Measurements from ENCODE around the gene CBR1.
A peak's percentile ranks its signal among the peaks of the same experiment; 100 is the strongest.
"Not testable (repeated sequence)": the region's sequence is repeated elsewhere in the genome, so short reads cannot be mapped to it uniquely, and the experiment has no call there.

The CBR1 gene

GRCh38 chr21:36048357-36048756 lies 21.5 kb upstream of the CBR1 start:
- DNase-seq (ENCODE audit: low read depth in 1 of 2, low spot score in 1 of 2), result no peak

GRCh38 chr21:36052860-36053714 lies 16.7 kb upstream of the CBR1 start:
- no peak for DNase-seq (ENCODE audit: low read depth in 1 of 2, low spot score in 1 of 2)

- no peak for DNase-seq (ENCODE audit: low read depth in 1 of 2, low spot score in 1 of 2)
Observed at GRCh38 chr21:36053715-36054062, 16.1 kb upstream of the CBR1 start.

GRCh38 chr21:36055551-36055950 lies 14.3 kb upstream of the CBR1 start:
- no peak for DNase-seq (ENCODE audit: low read depth in 1 of 2, low spot score in 1 of 2)

GRCh38 chr21:36059823-36060158 lies 10.0 kb upstream of the CBR1 start:
- DNase-seq (ENCODE audit: low read depth in 1 of 2, low spot score in 1 of 2), result peak in 1 of 2 donors; percentile 7

- DNase-seq (ENCODE audit: low read depth in 1 of 2, low spot score in 1 of 2), result peak; percentile 93 to 95
Observed at GRCh38 chr21:36060159-36060921, 9.5 kb upstream of the CBR1 start, which contains the start of gene SETD4. TSS of gene SETD4 (minus strand) at chr21:36060526. CDS start at chr21:36058888, 1,638 bp downstream.

- no peak for DNase-seq (ENCODE audit: low read depth in 1 of 2, low spot score in 1 of 2)
Observed at GRCh38 chr21:36061445-36061844, 8.4 kb upstream of the CBR1 start.

- DNase-seq (ENCODE audit: low read depth in 1 of 2, low spot score in 1 of 2), result no peak
Observed at GRCh38 chr21:36063375-36064084, 6.3 kb upstream of the CBR1 start.

GRCh38 chr21:36064085-36064460 lies 5.8 kb upstream of the CBR1 start:
- no peak for DNase-seq (ENCODE audit: low read depth in 1 of 2, low spot score in 1 of 2)

GRCh38 chr21:36065497-36066036 lies 4.3 kb upstream of the CBR1 start:
- peak in 1 of 2 donors; percentile 12 for DNase-seq (ENCODE audit: low read depth in 1 of 2, low spot score in 1 of 2)

- no peak for DNase-seq (ENCODE audit: low read depth in 1 of 2, low spot score in 1 of 2)
Observed at GRCh38 chr21:36068748-36069398, 951 bp upstream of the CBR1 start.

GRCh38 chr21:36070999-36071398 lies 1.2 kb downstream of the CBR1 start:
- DNase-seq (ENCODE audit: low read depth in 1 of 2, low spot score in 1 of 2), result no peak

- no peak for DNase-seq (ENCODE audit: low read depth in 1 of 2, low spot score in 1 of 2)
Observed at GRCh38 chr21:36072453-36073162, 2.8 kb downstream of the CBR1 start.

- no peak for DNase-seq (ENCODE audit: low read depth in 1 of 2, low spot score in 1 of 2)
Observed at GRCh38 chr21:36073181-36073580, 3.4 kb downstream of the CBR1 start.

- DNase-seq (ENCODE audit: low read depth in 1 of 2, low spot score in 1 of 2), result not testable (repeated sequence)
Observed at GRCh38 chr21:36073911-36074310, 4.1 kb downstream of the CBR1 start.

- no peak for DNase-seq (ENCODE audit: low read depth in 1 of 2, low spot score in 1 of 2)
Observed at GRCh38 chr21:36075171-36075570, 5.3 kb downstream of the CBR1 start.

- DNase-seq (ENCODE audit: low read depth in 1 of 2, low spot score in 1 of 2), result no peak
Observed at GRCh38 chr21:36075953-36076352, 6.1 kb downstream of the CBR1 start.

- no peak for DNase-seq (ENCODE audit: low read depth in 1 of 2, low spot score in 1 of 2)
Observed at GRCh38 chr21:36076878-36077655, 7.2 kb downstream of the CBR1 start.

- DNase-seq (ENCODE audit: low read depth in 1 of 2, low spot score in 1 of 2), result no peak
Observed at GRCh38 chr21:36077758-36078157, 7.9 kb downstream of the CBR1 start.
